ENCODE results near the gene UNKL. TPM values are rescaled to one million over a fixed set of nuclear protein-coding genes. Genes with fewer than 3 reads are reported as not detected.

Gene UNKL
- polyA plus RNA-seq, 6 donors from 2014 or later, result 7.2 to 25.7 (median 9.2) TPM

DNA sequence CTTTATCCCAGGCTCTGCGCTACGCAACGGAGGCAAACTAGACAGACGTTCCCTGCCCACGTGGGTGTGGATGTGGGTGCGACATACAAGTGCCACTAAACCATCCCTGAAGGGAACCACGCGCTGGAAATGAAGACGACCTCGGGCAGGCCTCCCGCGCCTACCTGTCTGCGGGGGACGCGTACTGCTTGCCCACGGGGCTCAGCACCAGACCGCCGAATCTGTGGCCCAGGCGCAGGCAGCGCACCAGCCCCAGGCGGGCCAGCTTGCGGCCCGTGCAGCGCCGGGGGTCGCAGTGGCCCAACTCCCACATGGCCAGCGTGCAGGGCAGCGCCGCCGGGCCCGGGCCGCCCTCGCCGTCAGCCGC, 63.3 kb downstream of the UNKL start:
- Mint-ChIP-seq H3K9me3 (no peaks in the 10 kb centered on the region), H3K4me1 (peaks cover 27 to 44% (median 32%) of the 10 kb centered on the region in 3 donors), H3K27ac (peak overlapping the region in 4 of 6 donors; percentile 59 to 82 (median 79)), H3K36me3 (no peaks in the 10 kb centered on the region), H3K27me3 (no peaks in the 10 kb centered on the region), H3K4me3 (peak overlapping the region; percentile 70 to 93 (median 82))
- no peak for DNase-seq
- peak; percentile 13 to 22 for ATAC-seq (ENCODE audit: low read depth in 2 of 2)

DNA sequence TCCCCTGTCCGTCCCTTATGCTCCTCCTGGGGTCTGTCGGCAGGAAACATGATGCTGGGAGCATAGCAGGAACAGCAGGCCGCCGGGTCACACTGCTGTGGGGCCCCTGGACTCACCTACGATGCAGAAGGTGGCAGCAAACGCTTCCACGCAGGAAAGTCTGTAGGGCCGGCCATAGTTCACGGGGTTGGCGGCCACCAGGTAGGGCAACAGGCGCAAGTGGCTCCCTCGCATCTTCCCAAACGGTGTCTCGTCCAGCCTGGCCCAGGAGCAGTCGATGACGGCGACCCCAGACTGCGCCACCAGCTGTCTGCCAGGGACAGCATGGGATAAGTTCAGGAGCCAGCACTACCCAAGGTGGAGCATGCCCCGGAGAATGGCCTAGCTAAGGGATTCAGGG, 63.8 kb downstream of the UNKL start:
- DNase-seq, result no peak
- H3K4me1 Mint-ChIP-seq, result peaks cover 26 to 40% (median 31%) of the 10 kb centered on the region in 3 donors

DNA sequence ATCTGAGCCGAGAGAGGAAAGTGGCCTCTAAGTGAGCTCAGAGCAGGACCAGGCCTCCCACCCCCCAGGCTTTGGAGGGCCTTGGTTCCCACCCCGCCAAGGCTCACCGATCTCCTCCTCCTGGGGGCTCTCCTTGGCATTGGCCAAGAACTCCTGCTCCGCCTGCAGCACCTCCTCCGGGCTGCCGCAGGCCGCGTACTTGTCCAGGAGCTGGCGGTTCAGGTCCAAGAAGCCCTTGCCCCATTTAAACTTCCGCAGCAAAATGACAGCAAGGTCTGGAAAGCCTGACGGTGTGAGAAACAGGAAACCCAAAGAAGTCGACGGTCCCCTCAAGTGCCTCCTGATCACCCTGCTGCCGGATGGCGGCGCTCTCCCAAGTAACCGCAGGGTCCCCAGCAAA, 64.6 kb downstream of the UNKL start:
- DNase-seq (no peak), ATAC-seq (ENCODE audit: low read depth in 2 of 2) (no peak)
- peak overlapping the region in 3 of 6 donors; percentile 11 to 77 (median 37) for H3K27ac Mint-ChIP-seq
- H3K27me3 Mint-ChIP-seq, result no peaks in the 10 kb centered on the region
- H3K4me1 Mint-ChIP-seq, result peaks cover 18 to 33% (median 26%) of the 10 kb centered on the region in 3 donors
- H3K36me3 Mint-ChIP-seq, result no peaks in the 10 kb centered on the region
- H3K4me3 Mint-ChIP-seq, result peak overlapping the region; percentile 70 to 93 (median 82)
- no peaks in the 10 kb centered on the region for H3K9me3 Mint-ChIP-seq

More for the DNA sequence above, 63.8 kb downstream of the UNKL start:
- no peaks in the 10 kb centered on the region for H3K36me3 Mint-ChIP-seq
- no peaks in the 10 kb centered on the region for H3K9me3 Mint-ChIP-seq
- peak overlapping the region in 2 of 6 donors; percentile 59 to 77 for H3K27ac Mint-ChIP-seq
- ATAC-seq (ENCODE audit: low read depth in 2 of 2), result no peak
- H3K27me3 Mint-ChIP-seq, result no peaks in the 10 kb centered on the region
- H3K4me3 Mint-ChIP-seq, result peak overlapping the region; percentile 70 to 93 (median 82)

DNA sequence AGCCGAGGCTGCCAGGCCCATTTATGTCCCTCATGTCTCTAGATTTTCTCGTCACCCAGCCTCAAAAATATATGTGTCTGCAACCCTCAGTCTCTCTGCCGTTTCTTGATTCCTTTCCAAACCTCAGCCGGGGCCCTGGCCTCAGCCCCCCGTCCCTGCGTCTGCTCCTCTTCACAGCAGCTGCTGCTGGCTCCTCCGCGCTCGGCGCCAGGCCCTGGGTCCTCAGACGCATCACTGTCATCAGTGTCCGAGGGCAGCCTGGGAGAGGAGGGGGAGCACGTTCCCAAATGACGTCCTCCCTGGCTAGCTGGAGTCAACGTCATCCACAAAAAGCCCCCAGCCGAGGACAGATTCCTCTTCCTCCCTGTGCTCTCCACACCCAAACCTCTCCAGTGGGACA, 65.2 kb downstream of the UNKL start:
- no peaks in the 10 kb centered on the region for H3K27me3 Mint-ChIP-seq
- ATAC-seq (ENCODE audit: low read depth in 2 of 2) (no peak), DNase-seq (no peak)
- H3K4me3 Mint-ChIP-seq, result peak overlapping the region in 3 of 8 donors; percentile 82 to 93 (median 90)
- peaks cover 14 to 33% (median 26%) of the 10 kb centered on the region in 3 donors for H3K4me1 Mint-ChIP-seq
- no peaks in the 10 kb centered on the region for H3K9me3 Mint-ChIP-seq
- no peak overlapping the region for H3K27ac Mint-ChIP-seq
- no peaks in the 10 kb centered on the region for H3K36me3 Mint-ChIP-seq

DNA sequence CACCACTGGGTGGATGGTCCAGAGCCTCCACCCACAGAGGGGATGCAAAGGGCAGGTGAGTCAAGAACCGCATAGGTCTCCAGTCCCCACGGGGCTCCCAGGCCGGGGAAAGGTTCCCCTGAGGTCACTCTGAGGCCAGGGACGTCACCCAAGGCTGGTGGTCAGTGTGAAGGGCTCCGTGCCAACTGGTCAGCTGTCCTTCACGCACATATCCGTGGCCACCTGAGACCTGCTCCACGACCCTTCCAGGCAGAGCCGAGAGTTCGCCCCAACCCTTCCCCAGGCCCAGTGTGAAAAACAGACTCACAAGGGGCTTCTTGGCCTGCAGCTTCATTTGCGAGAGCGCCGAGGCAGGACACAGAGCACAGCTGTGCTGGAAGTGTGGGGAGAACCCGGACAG, 65.6 kb downstream of the UNKL start:
- no peaks in the 10 kb centered on the region for H3K36me3 Mint-ChIP-seq
- DNase-seq (no peak), ATAC-seq (ENCODE audit: low read depth in 2 of 2) (no peak)
- H3K4me1 Mint-ChIP-seq, result peaks cover 14 to 33% (median 23%) of the 10 kb centered on the region in 3 donors
- H3K9me3 Mint-ChIP-seq, result no peaks in the 10 kb centered on the region
- H3K27ac Mint-ChIP-seq, result peak overlapping the region in 1 of 6 donors; percentile 42
- H3K27me3 Mint-ChIP-seq, result no peaks in the 10 kb centered on the region
- H3K4me3 Mint-ChIP-seq, result peak overlapping the region in 6 of 8 donors; percentile 9 to 93 (median 43)

DNA sequence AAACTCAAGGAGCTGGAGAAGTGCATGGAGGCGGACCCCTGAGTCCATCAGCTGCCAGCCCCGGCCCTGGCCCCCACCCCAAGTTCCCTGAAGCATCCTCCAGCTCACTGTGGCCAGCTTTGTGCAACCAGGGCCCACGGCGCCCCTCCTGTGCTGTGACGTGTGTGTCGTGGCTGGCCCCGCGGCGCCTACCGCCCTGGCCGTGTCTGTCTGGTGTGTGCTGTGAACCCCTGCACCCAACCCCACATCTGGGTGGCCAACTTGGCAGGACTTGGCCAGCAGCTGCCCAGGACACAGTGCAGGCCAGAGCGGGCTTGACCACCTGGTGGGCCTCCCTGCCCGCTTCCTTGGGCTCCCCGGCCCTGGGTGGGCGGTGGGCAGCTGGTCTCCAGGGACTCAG, 66.1 kb downstream of the UNKL start:
- Mint-ChIP-seq H3K9me3 (no peaks in the 10 kb centered on the region), H3K4me3 (peak overlapping the region in 1 of 8 donors; percentile 93), H3K27ac (no peak overlapping the region), H3K4me1 (peaks cover 12 to 30% (median 19%) of the 10 kb centered on the region in 3 donors), H3K27me3 (no peaks in the 10 kb centered on the region), H3K36me3 (no peaks in the 10 kb centered on the region)
- no peak for DNase-seq
- ATAC-seq (ENCODE audit: low read depth in 2 of 2), result no peak

DNA sequence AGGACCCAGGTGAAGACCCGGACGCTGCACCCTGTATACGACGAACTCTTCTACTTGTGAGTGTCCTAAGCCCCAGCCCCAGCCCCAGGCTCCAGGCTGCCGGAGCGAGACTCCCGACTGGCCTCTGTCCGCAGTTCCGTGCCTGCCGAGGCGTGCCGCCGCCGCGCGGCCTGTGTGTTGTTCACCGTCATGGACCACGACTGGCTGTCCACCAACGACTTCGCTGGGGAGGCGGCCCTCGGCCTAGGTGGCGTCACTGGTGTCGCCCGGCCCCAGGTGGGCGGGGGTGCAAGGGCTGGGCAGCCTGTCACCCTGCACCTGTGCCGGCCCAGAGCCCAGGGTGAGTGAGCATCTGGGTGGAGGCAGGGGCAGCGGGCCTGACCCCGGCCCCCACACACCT, 66.5 kb downstream of the UNKL start:
- Mint-ChIP-seq H3K9me3 (no peaks in the 10 kb centered on the region), H3K36me3 (no peaks in the 10 kb centered on the region), H3K4me3 (no peak overlapping the region), H3K27ac (no peak overlapping the region), H3K4me1 (peaks cover 13 to 30% (median 19%) of the 10 kb centered on the region in 3 donors), H3K27me3 (no peaks in the 10 kb centered on the region)
- DNase-seq (no peak), ATAC-seq (ENCODE audit: low read depth in 2 of 2) (no peak)

DNA sequence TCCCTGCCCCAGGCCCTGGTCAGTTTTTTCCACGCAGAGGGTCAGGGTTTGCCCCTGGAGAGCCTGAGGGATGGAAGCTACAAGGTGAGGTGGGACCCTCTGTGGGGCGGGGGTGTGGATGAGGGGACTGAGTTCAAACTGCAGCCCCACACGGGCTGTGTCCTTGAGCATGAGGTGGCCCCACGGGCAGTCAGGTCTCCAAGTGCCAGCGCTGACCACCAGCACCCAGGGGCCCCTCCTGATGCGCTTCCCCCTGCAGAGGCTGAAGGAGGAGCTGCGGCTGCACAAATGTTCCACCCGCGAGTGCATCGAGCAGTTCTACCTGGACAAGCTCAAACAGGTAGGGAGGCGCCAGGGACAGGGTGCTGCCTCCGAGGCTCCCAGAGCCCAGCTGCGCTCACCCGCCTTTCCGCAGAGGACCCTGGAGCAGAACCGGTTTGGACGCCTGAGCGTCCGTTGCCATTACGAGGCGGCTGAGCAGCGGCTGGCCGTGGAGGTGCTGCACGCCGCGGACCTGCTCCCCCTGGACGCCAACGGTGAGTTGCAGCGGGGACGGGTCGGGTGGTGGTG, 67.1 kb downstream of the UNKL start:
- peak overlapping the region in 1 of 6 donors; percentile 62 for H3K27ac Mint-ChIP-seq
- H3K27me3 Mint-ChIP-seq, result no peaks in the 10 kb centered on the region

DNA sequence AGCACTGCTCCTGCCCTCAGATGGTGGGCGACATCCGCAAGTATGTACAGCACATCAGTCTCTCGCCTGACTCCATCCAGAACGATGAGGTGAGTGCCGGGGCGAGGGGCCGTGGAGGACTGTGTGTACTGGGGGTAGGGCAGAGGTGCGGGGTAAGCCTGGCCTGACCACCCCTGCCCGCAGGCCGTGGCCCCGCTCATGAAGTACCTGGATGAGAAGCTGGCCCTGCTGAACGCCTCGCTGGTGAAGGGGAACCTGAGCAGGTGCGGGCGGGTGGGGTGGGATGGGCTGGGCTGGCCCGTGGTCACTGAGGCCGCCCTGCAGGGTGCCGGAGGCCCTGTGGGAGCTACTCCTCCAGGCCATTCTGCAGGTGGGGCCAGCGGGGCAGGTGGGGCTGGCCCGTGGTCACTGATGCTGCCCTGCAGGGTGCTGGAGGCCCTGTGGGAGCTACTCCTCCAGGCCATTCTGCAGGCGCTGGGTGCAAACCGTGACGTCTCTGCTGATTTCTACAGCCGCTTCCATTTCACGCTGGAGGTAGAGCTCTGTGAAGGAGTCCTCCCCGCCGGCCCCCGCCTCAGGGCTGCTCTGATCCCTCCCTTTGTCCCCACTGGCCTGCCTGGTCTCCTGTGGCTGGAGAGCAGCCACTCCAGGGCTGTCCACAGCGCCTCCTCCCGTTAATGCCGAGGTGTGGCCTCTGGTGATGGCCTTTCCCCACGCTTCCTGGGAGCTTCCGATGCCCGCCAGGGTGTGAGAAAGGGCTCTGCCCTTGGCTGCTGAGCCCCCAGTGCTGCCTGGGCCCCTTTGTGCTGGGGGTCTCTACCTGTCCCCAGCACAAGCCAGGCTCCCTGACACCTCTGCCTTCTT, 67.8 kb downstream of the UNKL start:
- H3K4me3 Mint-ChIP-seq, result peak overlapping the region in 1 of 8 donors; percentile 25
- DNase-seq, result no peak
- H3K9me3 Mint-ChIP-seq, result no peaks in the 10 kb centered on the region
- peaks cover 10 to 31% (median 28%) of the 10 kb centered on the region in 3 donors for H3K4me1 Mint-ChIP-seq
- no peak overlapping the region for H3K27ac Mint-ChIP-seq
- ATAC-seq (ENCODE audit: low read depth in 2 of 2), result no peak
- no peaks in the 10 kb centered on the region for H3K36me3 Mint-ChIP-seq
- H3K27me3 Mint-ChIP-seq, result no peaks in the 10 kb centered on the region

More for the DNA sequence above, 67.1 kb downstream of the UNKL start:
- H3K4me3 Mint-ChIP-seq, result peak overlapping the region in 1 of 8 donors; percentile 44
- peaks cover 13 to 30% (median 23%) of the 10 kb centered on the region in 3 donors for H3K4me1 Mint-ChIP-seq
- ATAC-seq (ENCODE audit: low read depth in 2 of 2) (no peak), DNase-seq (no peak)
- H3K9me3 Mint-ChIP-seq, result no peaks in the 10 kb centered on the region
- no peaks in the 10 kb centered on the region for H3K36me3 Mint-ChIP-seq

DNA sequence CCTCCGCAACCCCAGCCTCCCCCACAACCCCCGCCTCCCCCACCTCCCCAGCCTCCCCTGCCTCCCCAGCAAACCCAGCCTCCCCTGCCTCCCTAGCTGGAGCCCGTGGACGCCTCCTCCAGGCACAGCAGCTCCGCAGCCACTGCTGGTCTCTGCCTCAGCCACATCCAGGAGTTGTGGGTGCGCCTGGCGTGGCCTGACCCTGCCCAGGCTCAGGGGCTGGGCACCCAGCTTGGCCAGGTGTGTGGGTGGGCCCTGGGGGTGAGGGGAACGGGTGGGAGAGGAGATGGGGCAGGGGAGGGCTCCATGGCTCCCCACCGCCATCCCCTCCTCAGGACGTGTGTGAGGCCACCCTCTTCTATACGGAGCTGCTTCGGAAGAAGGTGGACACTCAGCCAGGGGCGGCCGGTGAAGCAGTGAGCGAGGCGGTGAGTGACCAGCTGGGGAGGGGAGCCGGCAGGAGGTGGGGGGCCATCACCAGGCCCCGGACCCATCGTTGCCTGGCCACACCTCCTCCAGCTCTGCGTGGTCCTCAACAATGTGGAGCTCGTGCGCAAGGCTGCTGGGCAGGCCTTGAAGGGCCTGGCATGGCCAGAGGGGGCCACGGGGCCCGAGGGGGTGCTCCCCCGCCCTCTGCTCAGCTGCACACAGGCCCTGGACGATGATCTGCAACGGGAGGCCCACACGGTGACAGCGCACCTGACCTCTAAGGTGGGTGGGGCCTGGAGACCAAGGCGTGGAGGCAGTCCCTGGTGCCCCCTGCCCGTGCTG, 68.7 kb downstream of the UNKL start:
- DNase-seq (no peak), ATAC-seq (ENCODE audit: low read depth in 2 of 2) (no peak)
- no peaks in the 10 kb centered on the region for H3K9me3 Mint-ChIP-seq
- H3K27me3 Mint-ChIP-seq, result no peaks in the 10 kb centered on the region
- no peaks in the 10 kb centered on the region for H3K36me3 Mint-ChIP-seq
- no peak overlapping the region for H3K27ac Mint-ChIP-seq
- no peak overlapping the region for H3K4me3 Mint-ChIP-seq
- peaks cover 10 to 28% (median 26%) of the 10 kb centered on the region in 3 donors for H3K4me1 Mint-ChIP-seq

DNA sequence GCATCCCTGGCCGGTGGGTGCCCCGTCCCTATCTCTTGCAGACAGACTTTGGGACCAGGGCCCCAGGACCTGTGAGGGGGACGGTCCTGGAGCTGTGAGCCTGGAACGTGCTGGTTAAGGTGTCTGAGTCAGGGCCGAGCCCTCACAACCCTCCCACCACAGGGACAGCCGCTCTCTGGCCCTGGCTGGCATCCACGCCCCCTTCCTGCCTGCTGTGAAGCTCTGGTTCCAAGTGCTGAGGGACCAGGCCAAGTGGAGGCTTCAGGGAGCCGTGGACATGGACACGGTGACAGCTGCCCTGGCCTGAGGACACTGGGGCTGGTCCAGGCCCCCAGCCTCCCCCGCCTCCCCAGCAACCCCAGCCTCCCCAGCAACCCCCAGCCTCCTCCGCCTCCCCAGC, 69.4 kb downstream of the UNKL start:
- DNase-seq (no peak), ATAC-seq (ENCODE audit: low read depth in 2 of 2) (no peak)
- peaks cover 13 to 20% (median 19%) of the 10 kb centered on the region in 3 donors for H3K4me1 Mint-ChIP-seq
- H3K27ac Mint-ChIP-seq, result no peak overlapping the region
- no peaks in the 10 kb centered on the region for H3K36me3 Mint-ChIP-seq
- H3K9me3 Mint-ChIP-seq, result no peaks in the 10 kb centered on the region
- no peak overlapping the region for H3K4me3 Mint-ChIP-seq
- no peaks in the 10 kb centered on the region for H3K27me3 Mint-ChIP-seq

DNA sequence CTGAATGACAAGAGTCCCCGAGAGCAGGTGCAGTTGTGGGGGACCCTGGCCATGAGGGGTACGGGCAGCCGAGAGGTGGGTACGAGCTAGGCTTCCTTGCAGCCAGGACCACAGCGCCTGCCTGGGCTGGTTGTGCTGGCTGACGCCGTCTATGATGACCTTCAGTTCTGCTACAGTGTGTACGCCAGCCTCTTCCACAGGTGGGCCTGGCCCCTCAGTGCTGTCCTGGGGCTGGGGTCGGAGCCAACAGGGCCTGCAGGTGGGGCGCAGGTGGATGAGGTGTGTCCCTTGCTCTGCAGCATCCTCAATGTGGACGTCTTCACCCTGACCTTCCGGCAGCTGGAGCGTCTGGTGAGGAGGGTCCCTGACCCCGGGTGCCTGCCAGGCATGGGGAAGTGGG, 70.0 kb downstream of the UNKL start:
- Mint-ChIP-seq H3K4me3 (peak overlapping the region in 2 of 8 donors; percentile 20 to 35), H3K27me3 (no peaks in the 10 kb centered on the region), H3K27ac (no peak overlapping the region), H3K4me1 (peaks cover 13 to 18% (median 17%) of the 10 kb centered on the region in 3 donors), H3K9me3 (no peaks in the 10 kb centered on the region), H3K36me3 (no peaks in the 10 kb centered on the region)
- ATAC-seq (ENCODE audit: low read depth in 2 of 2), result no peak
- DNase-seq, result no peak

Data from naive B cell (primary cell).